Measurements from ENCODE around the gene MIEF1.

MIEF1 gene

GRCh38 chr22:39565414-39565944 lies 63.4 kb downstream of the MIEF1 start:
- no peak for DNase-seq (ENCODE audit: low spot score)
- H3K4me1 ChIP-seq (ENCODE audit: insufficient read depth, poor library complexity, severe bottlenecking), result peaks cover 4% of the 10 kb centered on the region
- TF ChIP-seq CTCF (IDR thresholded peaks at IDR 0.05; ENCODE audit: poor library complexity, severe bottlenecking), result no peak
- H3K4me3 ChIP-seq (ENCODE audit: severe bottlenecking), result no peak overlapping the region
- H3K27me3 ChIP-seq (ENCODE audit: insufficient read depth, poor library complexity, severe bottlenecking), result no peaks in the 10 kb centered on the region
- H3K9me3 ChIP-seq (ENCODE audit: severe bottlenecking), result no peaks in the 10 kb centered on the region
- ATAC-seq (ENCODE audit: low read depth), result no peak
- H3K36me3 ChIP-seq (ENCODE audit: low read depth), result no peaks in the 10 kb centered on the region
- no peak overlapping the region for H3K27ac ChIP-seq (ENCODE audit: poor library complexity, severe bottlenecking)

GRCh38 chr22:39567135-39567946 lies 65.3 kb downstream of the MIEF1 start:
- TF ChIP-seq CTCF (IDR thresholded peaks at IDR 0.05; ENCODE audit: poor library complexity, severe bottlenecking), result no peak
- Histone ChIP-seq H3K27me3 (ENCODE audit: insufficient read depth, poor library complexity, severe bottlenecking) (no peaks in the 10 kb centered on the region), H3K36me3 (ENCODE audit: low read depth) (no peaks in the 10 kb centered on the region), H3K27ac (ENCODE audit: poor library complexity, severe bottlenecking) (no peak overlapping the region), H3K4me3 (ENCODE audit: severe bottlenecking) (no peak overlapping the region), H3K4me1 (ENCODE audit: insufficient read depth, poor library complexity, severe bottlenecking) (peaks cover 4% of the 10 kb centered on the region), H3K9me3 (ENCODE audit: severe bottlenecking) (no peaks in the 10 kb centered on the region)
- DNase-seq (ENCODE audit: low spot score) (no peak), ATAC-seq (ENCODE audit: low read depth) (peak; percentile 80)
